ENCODE results near the gene FOXN3.

DNA sequence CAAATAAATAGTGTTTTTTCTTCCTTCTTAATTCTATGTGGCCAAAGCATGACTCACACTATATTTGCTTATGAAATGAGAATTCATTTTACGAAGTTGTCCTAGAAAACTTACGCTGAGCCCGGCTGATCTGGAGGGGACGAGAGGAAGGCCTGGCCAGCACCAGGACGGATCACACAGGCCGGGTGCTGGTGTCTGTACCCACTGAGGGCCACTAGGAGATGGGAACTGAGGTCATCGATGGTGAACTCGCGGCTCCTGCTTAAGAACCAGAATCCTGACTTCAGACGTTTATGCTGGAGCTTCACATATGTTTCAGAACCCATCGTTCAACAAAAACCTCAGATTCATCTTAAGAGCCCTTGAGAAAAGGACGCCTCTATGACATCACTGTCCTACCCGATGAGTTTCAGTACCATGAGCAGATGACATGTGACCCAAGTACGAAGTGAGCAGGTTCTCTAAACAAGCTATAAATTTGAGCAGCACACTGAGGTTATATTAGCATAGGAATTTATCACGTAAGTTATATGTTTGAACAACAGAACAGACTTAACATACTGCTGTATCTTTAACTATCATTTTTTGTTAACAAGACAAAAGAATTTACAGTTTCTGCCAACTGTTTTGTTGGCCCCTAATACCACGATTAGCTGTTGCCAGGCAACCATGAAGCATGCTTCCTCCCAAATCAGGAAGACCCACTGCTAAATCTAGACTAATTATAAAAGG, 111.9 kb downstream of the FOXN3 start:
- TF ChIP-seq CTCF (IDR thresholded peaks at IDR 0.05; ENCODE audit: low read depth, low read length) (no peak), EZH2phosphoT487 (IDR thresholded peaks at IDR 0.05; ENCODE audit: low read depth) (no peak)

Measured in OCI-LY3 (cell line).